Activated T-cell treated with anti-CD3 and anti-CD28 coated beads, Interleukin-2, amount 50 U/mL, for 24 hours (primary cell): Measurements from ENCODE around the gene DCDC2C.

Source experiments
- DNase-seq: peaks from one replicate; pipeline ENCODE4 v3.0.0-alpha.2; 2020
- H3K27ac Mint-ChIP-seq: 2 replicates; pipeline ENCODE4 v1.8.0; 2020; ENCODE audit warnings: mild to moderate bottlenecking, mixed read lengths
- H3K27me3 Mint-ChIP-seq: 2 replicates; pipeline ENCODE4 v1.8.0; 2020; ENCODE audit warnings: mixed read lengths
- H3K36me3 Mint-ChIP-seq: 2 replicates; pipeline ENCODE4 v1.8.0; 2020; ENCODE audit warnings: low read depth, mixed read lengths
- H3K4me1 Mint-ChIP-seq: 2 replicates; pipeline ENCODE4 v1.8.0; 2020; ENCODE audit warnings: low read depth, mixed read lengths
- H3K4me3 Mint-ChIP-seq: 2 replicates; pipeline ENCODE4 v1.8.0; 2020; ENCODE audit warnings: mild to moderate bottlenecking, moderate library complexity, mixed read lengths
- H3K9me3 Mint-ChIP-seq: 2 replicates; pipeline ENCODE4 v1.8.0; 2020; ENCODE audit warnings: mixed read lengths

The DCDC2C gene

GRCh38 chr2:3864943-3865865, 161.8 kb downstream of the DCDC2C start:
- no peak overlapping the region for H3K27ac Mint-ChIP-seq
- no peaks in the 10 kb centered on the region for H3K27me3 Mint-ChIP-seq
- no peaks in the 10 kb centered on the region for H3K9me3 Mint-ChIP-seq
- no peaks in the 10 kb centered on the region for H3K4me1 Mint-ChIP-seq
- no peaks in the 10 kb centered on the region for H3K36me3 Mint-ChIP-seq
- no peak overlapping the region for H3K4me3 Mint-ChIP-seq
- no peak for DNase-seq

DNA sequence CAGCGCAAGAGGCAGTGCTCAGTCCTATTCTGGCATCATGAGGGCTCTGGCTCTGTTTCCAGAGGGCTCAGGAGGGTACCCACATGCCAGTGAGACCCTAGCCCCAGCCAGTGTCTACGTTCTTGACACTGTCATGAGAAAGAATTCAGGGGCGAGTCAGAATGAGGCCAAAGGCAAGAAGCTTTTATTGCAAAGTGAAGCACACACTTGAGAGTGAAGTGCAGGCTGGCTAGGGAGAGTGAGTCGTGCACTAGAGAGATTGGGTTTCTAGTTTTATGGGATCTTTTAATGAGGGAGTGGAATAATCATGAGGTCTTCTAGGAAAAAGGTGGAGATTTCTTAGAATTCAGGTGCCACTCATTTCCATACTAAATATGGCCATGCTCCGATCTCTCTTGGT, 164.1 kb downstream of the DCDC2C start:
- H3K27ac Mint-ChIP-seq, result no peak overlapping the region
- H3K4me1 Mint-ChIP-seq, result no peaks in the 10 kb centered on the region
- no peaks in the 10 kb centered on the region for H3K9me3 Mint-ChIP-seq
- no peak overlapping the region for H3K4me3 Mint-ChIP-seq
- no peaks in the 10 kb centered on the region for H3K27me3 Mint-ChIP-seq
- no peak for DNase-seq
- no peaks in the 10 kb centered on the region for H3K36me3 Mint-ChIP-seq

- Mint-ChIP-seq H3K36me3 (no peaks in the 10 kb centered on the region), H3K4me3 (no peak overlapping the region), H3K9me3 (no peaks in the 10 kb centered on the region), H3K27ac (no peak overlapping the region), H3K27me3 (no peaks in the 10 kb centered on the region), H3K4me1 (no peaks in the 10 kb centered on the region)
- DNase-seq, result no peak
Measured at GRCh38 chr2:3868012-3868805, 164.8 kb downstream of the DCDC2C start.

DNA sequence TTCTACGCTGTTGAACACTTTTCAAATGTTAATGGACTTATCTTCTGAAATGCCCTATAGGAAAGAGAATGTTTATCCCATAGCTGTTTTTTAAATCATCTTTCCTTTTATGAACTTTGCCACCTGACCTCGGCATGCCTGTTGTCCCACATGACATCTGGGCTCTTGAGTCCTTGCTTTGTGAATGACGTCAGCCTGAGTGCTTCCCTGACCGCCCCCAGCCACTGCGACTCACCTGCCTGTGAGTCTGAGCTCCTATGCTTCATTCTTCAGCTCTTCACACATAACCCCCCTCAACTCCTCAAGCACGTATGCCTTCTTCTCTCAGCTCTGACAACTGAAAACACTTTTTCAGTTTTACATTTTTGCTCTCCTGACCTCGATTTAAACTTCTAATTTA, 166.8 kb downstream of the DCDC2C start:
- DNase-seq, result no peak
- Mint-ChIP-seq H3K4me1 (no peaks in the 10 kb centered on the region), H3K4me3 (no peak overlapping the region), H3K36me3 (no peaks in the 10 kb centered on the region), H3K9me3 (no peaks in the 10 kb centered on the region), H3K27me3 (no peaks in the 10 kb centered on the region), H3K27ac (no peak overlapping the region)

DNA sequence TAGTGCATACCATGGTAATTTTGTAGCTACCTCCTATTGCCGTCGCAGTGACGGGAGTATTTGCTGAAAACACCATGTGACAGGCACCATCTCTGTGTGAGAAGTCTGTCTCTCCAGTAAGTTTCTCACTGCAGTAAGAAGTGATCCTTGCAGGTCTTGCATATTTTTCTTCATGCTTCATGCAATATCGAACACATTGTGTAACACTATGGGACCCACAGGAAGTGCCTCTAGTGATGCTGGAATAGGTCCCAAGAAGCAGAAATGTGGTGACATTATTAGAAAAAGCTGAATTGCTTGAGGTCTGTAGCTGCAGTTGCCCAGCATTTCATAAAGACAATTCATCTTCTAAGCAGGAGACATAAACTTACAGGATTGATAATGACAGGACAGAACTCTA, 167.6 kb downstream of the DCDC2C start:
- no peak overlapping the region for H3K27ac Mint-ChIP-seq
- DNase-seq, result no peak
- no peak overlapping the region for H3K4me3 Mint-ChIP-seq
- H3K27me3 Mint-ChIP-seq, result peaks cover under 1% of the 10 kb centered on the region
- no peaks in the 10 kb centered on the region for H3K4me1 Mint-ChIP-seq
- H3K36me3 Mint-ChIP-seq, result no peaks in the 10 kb centered on the region
- H3K9me3 Mint-ChIP-seq, result no peaks in the 10 kb centered on the region

GRCh38 chr2:3872451-3872850, 169.1 kb downstream of the DCDC2C start:
- no peaks in the 10 kb centered on the region for H3K36me3 Mint-ChIP-seq
- H3K27me3 Mint-ChIP-seq, result peaks cover 4% of the 10 kb centered on the region
- no peak overlapping the region for H3K27ac Mint-ChIP-seq
- no peak overlapping the region for H3K4me3 Mint-ChIP-seq
- no peak for DNase-seq
- no peaks in the 10 kb centered on the region for H3K4me1 Mint-ChIP-seq
- H3K9me3 Mint-ChIP-seq, result no peaks in the 10 kb centered on the region

- Mint-ChIP-seq H3K27me3 (peaks cover 4% of the 10 kb centered on the region), H3K4me3 (no peak overlapping the region), H3K9me3 (no peaks in the 10 kb centered on the region), H3K27ac (no peak overlapping the region), H3K4me1 (no peaks in the 10 kb centered on the region), H3K36me3 (no peaks in the 10 kb centered on the region)
- DNase-seq, result no peak
Measured at GRCh38 chr2:3873899-3874298, 170.5 kb downstream of the DCDC2C start.

- H3K27ac Mint-ChIP-seq, result no peak overlapping the region
- no peaks in the 10 kb centered on the region for H3K36me3 Mint-ChIP-seq
- H3K4me3 Mint-ChIP-seq, result no peak overlapping the region
- H3K9me3 Mint-ChIP-seq, result no peaks in the 10 kb centered on the region
- no peak for DNase-seq
- H3K4me1 Mint-ChIP-seq, result no peaks in the 10 kb centered on the region
- H3K27me3 Mint-ChIP-seq, result peaks cover 4% of the 10 kb centered on the region
Measured at GRCh38 chr2:3876221-3876620, 172.8 kb downstream of the DCDC2C start.

GRCh38 chr2:3876685-3877084, 173.3 kb downstream of the DCDC2C start:
- peaks cover 4% of the 10 kb centered on the region for H3K27me3 Mint-ChIP-seq
- no peak overlapping the region for H3K4me3 Mint-ChIP-seq
- no peaks in the 10 kb centered on the region for H3K36me3 Mint-ChIP-seq
- no peaks in the 10 kb centered on the region for H3K4me1 Mint-ChIP-seq
- H3K27ac Mint-ChIP-seq, result no peak overlapping the region
- no peaks in the 10 kb centered on the region for H3K9me3 Mint-ChIP-seq
- DNase-seq, result no peak

GRCh38 chr2:3885629-3886628, 182.6 kb downstream of the DCDC2C start:
- H3K4me3 Mint-ChIP-seq, result no peak overlapping the region
- DNase-seq, result no peak
- no peaks in the 10 kb centered on the region for H3K4me1 Mint-ChIP-seq
- no peaks in the 10 kb centered on the region for H3K36me3 Mint-ChIP-seq
- H3K27ac Mint-ChIP-seq, result no peak overlapping the region
- peaks cover 2% of the 10 kb centered on the region for H3K9me3 Mint-ChIP-seq
- no peaks in the 10 kb centered on the region for H3K27me3 Mint-ChIP-seq

DNA sequence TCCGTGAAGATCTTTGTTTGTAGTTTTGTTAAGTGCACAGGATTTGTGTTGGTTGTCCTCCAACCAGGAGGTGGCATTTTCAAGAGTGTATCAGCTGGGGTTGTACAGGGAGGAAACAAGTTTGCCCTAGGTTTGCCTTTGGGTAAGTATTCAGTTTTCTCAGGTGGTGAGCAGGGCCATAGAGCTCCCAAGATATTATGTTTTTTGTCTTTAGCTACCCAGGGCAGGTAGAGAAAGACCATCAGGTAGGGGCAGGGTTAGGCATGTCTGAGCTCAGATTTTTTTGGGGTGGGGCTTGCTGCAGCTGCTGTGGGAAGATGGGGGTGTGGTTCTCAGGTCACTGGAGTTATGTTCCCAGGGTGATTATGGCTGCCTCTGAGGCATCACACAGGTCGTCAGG, 191.6 kb downstream of the DCDC2C start:
- Mint-ChIP-seq H3K27me3 (no peaks in the 10 kb centered on the region), H3K36me3 (no peaks in the 10 kb centered on the region), H3K4me1 (no peaks in the 10 kb centered on the region), H3K4me3 (no peak overlapping the region), H3K27ac (no peak overlapping the region), H3K9me3 (peaks cover 3% of the 10 kb centered on the region)
- DNase-seq, result no peak
